Activated CD4-positive, alpha-beta T cell treated with anti-CD3 and anti-CD28 coated beads for 36 hours (primary cell): ENCODE measurements around the gene PARD6G. TPM values are rescaled to one million over a fixed set of nuclear protein-coding genes. Genes with fewer than 3 reads are reported as not detected.

Experiments used
- ATAC-seq: fragments of 200-7000 bp; cut with Tn5 transposase; one replicate; pipeline ENCODE4 v1.10.0; 2021; ENCODE audit warnings: mild to moderate bottlenecking, moderate library complexity
- CTCF ChIA-PET: fragments of 350-600 bp; sonication (Branson Sonifier 250); formaldehyde crosslinking; loops from one replicate; lab custom pipeline; 2021; ENCODE audit warnings: antibody characterized with exemption; lab: Charles Lee
- POLR2A ChIA-PET: fragments of 350-600 bp; sonication (Branson Sonifier 250); formaldehyde crosslinking; loops from one replicate; lab custom pipeline; 2021; ENCODE audit warnings: antibody characterized with exemption, inconsistent platforms; lab: Charles Lee
- DNase-seq: peaks from one replicate; pipeline ENCODE4 v3.0.0-alpha.2; 2020
- H3K27ac Mint-ChIP-seq: one replicate; pipeline ENCODE4 v1.8.0; 2021; ENCODE audit warnings: mixed read lengths
- H3K27me3 Mint-ChIP-seq: one replicate; pipeline ENCODE4 v1.8.0; 2021; ENCODE audit warnings: mixed read lengths
- H3K36me3 Mint-ChIP-seq: one replicate; pipeline ENCODE4 v1.8.0; 2021; ENCODE audit warnings: low read depth, mixed read lengths
- H3K4me1 Mint-ChIP-seq: one replicate; pipeline ENCODE4 v1.8.0; 2021; ENCODE audit warnings: mixed read lengths
- H3K4me3 Mint-ChIP-seq: one replicate; pipeline ENCODE4 v1.8.0; 2021; ENCODE audit warnings: mild to moderate bottlenecking, moderate library complexity, mixed read lengths
- H3K9me3 Mint-ChIP-seq: one replicate; pipeline ENCODE4 v1.8.0; 2021; ENCODE audit warnings: low read depth, mixed read lengths
- intact Hi-C, 2 experiments: fragments of 100-400 bp; cut with DNase I in 1 of 2; cut with micrococcal nuclease in 1 of 2; formaldehyde crosslinking; loops; one replicate each; pipeline versions ENCODE4 v1.14.2 to v1.15.1; 2022 to 2024; cut with DNase I, micrococcal nuclease
- total RNA-seq, 2 experiments: library from RNA; stranded (reverse); gene quantifications; one replicate each; pipeline ENCODE4 v1.2.3, GENCODE V29; 2021

Gene PARD6G
- total RNA-seq, 2 experiments from 2014 or later, result not detected

GRCh38 chr18:80184243-80184772, 63.0 kb downstream of the PARD6G start:
- ATAC-seq, result no peak
- Mint-ChIP-seq H3K27ac (no peak overlapping the region), H3K4me3 (no peak overlapping the region), H3K4me1 (no peaks in the 10 kb centered on the region), H3K9me3 (no peaks in the 10 kb centered on the region), H3K36me3 (no peaks in the 10 kb centered on the region), H3K27me3 (peaks cover 2% of the 10 kb centered on the region)
- intact Hi-C loops, result no loop called here
- CTCF ChIA-PET, result interaction anchor here (1.0 kb wide), 1 partner anchor 129 kb away, joined by 3 read pairs; no protein-coding TSS in a partner anchor
- DNase-seq, result no peak
- POLR2A ChIA-PET, result no interaction called here

DNA sequence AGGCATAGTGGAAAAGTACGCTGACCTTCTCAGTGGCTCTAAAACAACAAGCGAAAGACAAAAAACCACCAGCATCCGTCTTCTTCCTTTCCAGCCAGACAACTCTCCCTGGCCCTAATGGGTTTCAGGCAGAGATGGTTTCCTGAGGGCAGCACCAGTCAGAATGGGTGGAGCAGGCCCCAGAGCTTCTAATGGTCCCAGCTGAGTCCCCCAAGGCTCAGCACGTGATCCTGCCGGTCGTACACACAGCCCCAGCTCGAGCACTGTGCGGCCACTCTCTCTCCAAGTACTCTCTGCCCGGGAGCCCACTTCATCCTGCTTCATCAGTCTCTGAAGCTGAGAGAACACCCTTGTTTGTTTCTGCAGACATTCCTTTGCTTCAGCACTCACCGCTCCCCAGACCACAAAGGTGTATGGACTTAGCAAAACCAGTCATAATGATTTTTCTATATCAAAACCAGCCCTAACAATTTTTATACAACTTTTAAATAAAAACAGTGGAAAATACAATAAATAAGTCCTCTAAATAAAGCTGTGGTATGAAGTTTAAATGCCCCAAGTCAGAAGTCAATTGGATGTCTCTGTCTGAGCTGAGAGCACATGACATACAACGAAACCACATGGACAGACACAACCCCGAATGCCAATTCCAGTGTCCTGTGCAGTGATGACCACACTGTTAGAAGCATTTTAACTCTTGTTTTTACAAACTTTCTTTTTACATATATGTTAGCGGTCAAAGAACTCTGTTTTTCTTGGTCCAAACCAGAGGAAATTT, 63.9 kb downstream of the PARD6G start:
- H3K9me3 Mint-ChIP-seq, result no peaks in the 10 kb centered on the region
- CTCF ChIA-PET, result interaction anchor here (1.0 to 1.5 kb wide), 3 partner anchors 13 to 128 kb away, joined by 3 to 5 read pairs (median 4); no protein-coding TSS in a partner anchor
- intact Hi-C loops, result no loop called here

DNA sequence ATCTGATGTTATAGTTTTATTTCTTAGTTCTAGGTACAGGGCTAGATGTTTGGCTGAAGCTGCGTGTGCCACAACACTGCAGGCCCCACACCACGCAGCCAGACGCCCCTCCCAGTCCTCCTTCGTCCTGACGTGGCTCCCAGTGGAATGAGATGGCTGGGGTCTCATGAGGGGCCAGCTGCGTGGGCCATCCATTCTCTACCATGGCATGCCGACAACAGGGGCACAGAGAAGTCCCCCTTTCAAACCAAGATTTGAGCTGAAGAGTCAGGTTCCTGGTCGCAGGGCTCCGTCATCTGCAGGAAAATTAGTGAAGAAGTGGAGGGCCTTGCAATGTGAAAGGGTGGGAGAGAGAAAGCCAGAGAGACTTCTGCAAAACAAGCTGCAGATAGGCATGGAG, 64.5 kb downstream of the PARD6G start:
- intact Hi-C loops, result no loop called here
- POLR2A ChIA-PET, result no interaction called here
- peaks cover 7% of the 10 kb centered on the region for H3K27me3 Mint-ChIP-seq
- CTCF ChIA-PET, result interaction anchor here (1.3 to 1.5 kb wide), 2 partner anchors 12 to 23 kb away, joined by 4 to 5 read pairs; no protein-coding TSS in a partner anchor
- DNase-seq (no peak), ATAC-seq (no peak)
- H3K36me3 Mint-ChIP-seq, result no peaks in the 10 kb centered on the region
- H3K9me3 Mint-ChIP-seq, result no peaks in the 10 kb centered on the region
- no peaks in the 10 kb centered on the region for H3K4me1 Mint-ChIP-seq
- H3K27ac Mint-ChIP-seq, result no peak overlapping the region
- no peak overlapping the region for H3K4me3 Mint-ChIP-seq

More for the DNA sequence above, 63.9 kb downstream of the PARD6G start:
- Mint-ChIP-seq H3K36me3 (no peaks in the 10 kb centered on the region), H3K27me3 (peaks cover 5% of the 10 kb centered on the region), H3K4me1 (no peaks in the 10 kb centered on the region), H3K27ac (no peak overlapping the region), H3K4me3 (no peak overlapping the region)
- no peak for ATAC-seq
- DNase-seq, result no peak
- POLR2A ChIA-PET, result no interaction called here

- CTCF ChIA-PET, result interaction anchor here (1.3 to 1.5 kb wide), 2 partner anchors 11 to 22 kb away, joined by 4 to 5 read pairs; no protein-coding TSS in a partner anchor
- H3K4me1 Mint-ChIP-seq, result no peaks in the 10 kb centered on the region
- H3K4me3 Mint-ChIP-seq, result no peak overlapping the region
- H3K36me3 Mint-ChIP-seq, result no peaks in the 10 kb centered on the region
- no peak for DNase-seq
- POLR2A ChIA-PET, result no interaction called here
- intact Hi-C loops, result no loop called here
- H3K9me3 Mint-ChIP-seq, result no peaks in the 10 kb centered on the region
- H3K27me3 Mint-ChIP-seq, result peaks cover 16% of the 10 kb centered on the region
- no peak overlapping the region for H3K27ac Mint-ChIP-seq
- ATAC-seq, result no peak
Measured at GRCh38 chr18:80181642-80182461, 65.5 kb downstream of the PARD6G start.

- POLR2A ChIA-PET, result no interaction called here
- peaks cover 24% of the 10 kb centered on the region for H3K27me3 Mint-ChIP-seq
- no peak for ATAC-seq
- no peak overlapping the region for H3K4me3 Mint-ChIP-seq
- no peak overlapping the region for H3K27ac Mint-ChIP-seq
- no peak for DNase-seq
- intact Hi-C loops, result no loop called here
- H3K36me3 Mint-ChIP-seq, result no peaks in the 10 kb centered on the region
- no peaks in the 10 kb centered on the region for H3K4me1 Mint-ChIP-seq
- H3K9me3 Mint-ChIP-seq, result no peaks in the 10 kb centered on the region
- CTCF ChIA-PET, result no interaction called here
Measured at GRCh38 chr18:80180778-80181564, 66.3 kb downstream of the PARD6G start.

DNA sequence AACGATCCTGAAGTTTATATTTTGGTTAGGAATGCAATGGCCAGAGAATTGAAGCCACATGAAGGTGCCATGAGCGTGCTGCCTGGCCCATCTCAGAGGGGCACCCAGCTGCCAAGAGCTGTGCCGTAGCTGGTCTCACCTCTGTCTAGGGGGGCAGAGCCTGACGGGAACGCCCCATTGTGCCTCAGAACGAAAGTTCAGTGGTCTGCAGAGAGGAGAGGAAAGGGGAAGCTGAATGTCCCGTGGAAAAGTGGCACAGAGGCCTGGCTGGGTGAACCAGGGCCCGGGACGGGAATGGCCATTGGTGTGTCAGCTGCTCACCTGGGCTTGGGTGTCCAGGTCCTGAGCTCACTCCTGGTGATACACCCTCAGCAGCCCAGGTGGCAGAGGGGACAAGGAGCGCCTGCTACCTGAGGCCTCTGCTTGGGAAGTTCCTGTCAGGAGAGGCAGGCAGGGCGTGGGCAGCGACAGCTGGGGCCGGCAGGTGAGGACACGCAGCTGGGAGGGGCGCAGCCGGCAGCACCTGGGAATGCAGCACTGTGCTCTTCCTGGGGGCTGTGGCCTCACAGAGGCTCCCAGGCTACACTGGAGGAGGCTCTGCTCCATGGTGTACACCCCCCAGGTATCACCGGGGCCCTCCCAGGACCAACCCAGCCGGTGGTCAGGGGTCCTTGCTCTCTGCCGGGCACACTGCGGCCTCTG, 67.3 kb downstream of the PARD6G start:
- Mint-ChIP-seq H3K4me3 (no peak overlapping the region), H3K27me3 (peaks cover 31% of the 10 kb centered on the region), H3K27ac (no peak overlapping the region), H3K4me1 (peaks cover 6% of the 10 kb centered on the region), H3K9me3 (no peaks in the 10 kb centered on the region), H3K36me3 (no peaks in the 10 kb centered on the region)
- intact Hi-C loops, result no loop called here
- ChIA-PET POLR2A (no interaction called here), CTCF (interaction anchor here (0.5 kb wide), 1 partner anchor 9 kb away, joined by 3 read pairs; no protein-coding TSS in a partner anchor)
- DNase-seq, result no peak
- ATAC-seq, result no peak

DNA sequence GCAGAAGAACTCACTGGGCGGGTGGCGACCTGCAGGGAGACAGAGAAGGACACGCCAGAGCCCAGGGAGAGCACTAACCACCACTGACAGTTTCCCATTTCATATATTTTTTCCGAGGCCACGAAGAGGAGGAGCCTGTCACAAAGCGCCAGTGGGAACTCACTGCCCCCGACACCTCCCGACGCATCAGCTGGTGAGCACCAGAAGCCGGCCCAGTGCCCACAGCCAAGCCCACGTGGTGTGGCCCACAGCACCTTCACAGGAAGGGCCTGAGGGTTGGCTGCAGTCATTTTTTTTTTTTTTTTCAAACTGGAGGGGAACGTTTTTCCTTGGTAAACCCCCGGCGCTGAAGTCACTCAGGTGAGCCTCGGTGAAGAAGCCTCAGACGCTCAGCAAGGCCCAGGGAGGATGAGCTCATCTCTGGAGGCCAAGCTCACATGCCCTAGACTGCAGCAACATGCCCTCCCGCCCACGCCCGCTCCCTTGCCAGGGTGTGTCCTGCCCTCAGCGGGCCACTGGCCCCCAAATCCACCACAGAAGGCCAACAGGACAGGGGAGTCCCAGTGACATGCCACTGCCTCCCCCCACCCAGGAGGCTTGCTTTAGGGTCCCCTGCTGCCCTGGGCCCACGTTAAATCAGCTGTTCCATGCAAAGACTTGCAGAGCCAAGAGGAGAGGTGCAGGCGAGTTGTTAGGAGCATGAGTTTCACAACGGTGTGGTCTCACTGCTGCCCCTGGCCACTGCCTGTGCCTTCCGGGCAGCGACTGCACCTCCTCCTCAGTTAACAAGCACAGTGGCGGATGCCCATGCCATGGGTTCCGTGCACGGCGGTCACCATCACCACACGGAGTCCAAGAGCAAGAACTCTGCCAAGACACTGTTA, 68.1 kb downstream of the PARD6G start:
- POLR2A ChIA-PET, result no interaction called here
- H3K4me3 Mint-ChIP-seq, result no peak overlapping the region
- no peaks in the 10 kb centered on the region for H3K36me3 Mint-ChIP-seq
- intact Hi-C loops, result no loop called here
- ATAC-seq (no peak), DNase-seq (no peak)
- H3K4me1 Mint-ChIP-seq, result peaks cover 6% of the 10 kb centered on the region
- H3K27me3 Mint-ChIP-seq, result peaks cover 34% of the 10 kb centered on the region
- CTCF ChIA-PET, result no interaction called here
- no peaks in the 10 kb centered on the region for H3K9me3 Mint-ChIP-seq
- no peak overlapping the region for H3K27ac Mint-ChIP-seq

DNA sequence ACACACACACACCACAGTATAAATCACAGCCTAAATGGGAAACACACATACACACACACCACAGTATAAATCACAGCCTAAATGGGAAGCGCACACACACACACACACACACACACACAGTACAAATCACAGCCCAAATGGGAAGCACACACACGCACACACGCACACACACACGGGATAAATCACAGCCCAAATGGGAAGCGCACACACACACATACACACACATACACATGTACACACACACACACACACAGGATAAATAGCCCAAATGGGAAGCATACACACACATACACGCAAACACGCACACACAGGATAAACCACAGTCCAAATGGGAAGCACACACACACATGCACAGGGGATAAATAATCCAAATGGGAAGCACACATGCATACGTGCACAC, 70.2 kb downstream of the PARD6G start:
- POLR2A ChIA-PET, result no interaction called here
- Mint-ChIP-seq H3K27ac (no peak overlapping the region), H3K36me3 (no peaks in the 10 kb centered on the region), H3K4me1 (peaks cover 6% of the 10 kb centered on the region), H3K4me3 (no peak overlapping the region), H3K27me3 (peaks cover 40% of the 10 kb centered on the region), H3K9me3 (no peaks in the 10 kb centered on the region)
- intact Hi-C loops, result no loop called here
- no peak for DNase-seq
- ATAC-seq, result no peak
- CTCF ChIA-PET, result interaction anchor here (0.6 kb wide), 1 partner anchor 14 kb away, joined by 3 read pairs; no protein-coding TSS in a partner anchor

DNA sequence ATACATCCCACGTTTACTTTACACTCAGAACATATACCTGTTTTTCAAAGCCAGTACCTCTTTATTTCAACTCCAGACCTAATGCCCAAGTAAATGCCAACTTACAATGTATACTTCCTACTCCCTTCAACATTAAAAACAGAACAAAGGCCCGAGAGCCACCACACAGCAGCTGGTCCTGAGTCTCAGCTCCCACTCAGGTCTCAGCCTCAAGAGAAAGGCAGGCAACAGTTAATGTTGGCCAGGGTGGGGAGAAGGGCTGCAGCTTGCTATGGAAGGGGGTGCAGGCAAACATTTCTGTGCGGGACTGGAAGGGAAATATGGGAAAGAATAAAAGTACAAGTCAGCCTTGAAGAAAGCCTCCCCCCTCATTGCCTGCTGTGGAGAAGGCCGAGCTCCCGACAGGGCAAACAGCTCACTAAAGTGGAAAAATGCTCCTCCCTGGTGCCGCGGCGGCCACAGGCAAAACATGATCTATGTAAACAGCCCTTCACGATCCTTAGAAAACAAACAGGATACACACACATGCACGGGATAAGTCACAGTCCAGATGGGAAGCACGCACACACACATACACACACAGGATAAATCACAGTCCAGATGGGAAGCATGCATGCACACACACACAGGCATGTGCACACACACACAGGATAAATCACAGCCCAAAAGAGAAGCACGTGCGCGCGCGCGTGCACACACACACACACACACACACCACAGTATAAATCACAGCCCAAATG, 70.8 kb downstream of the PARD6G start:
- DNase-seq (no peak), ATAC-seq (no peak)
- Mint-ChIP-seq H3K4me3 (no peak overlapping the region), H3K27ac (no peak overlapping the region), H3K27me3 (peaks cover 45% of the 10 kb centered on the region), H3K36me3 (no peaks in the 10 kb centered on the region), H3K9me3 (no peaks in the 10 kb centered on the region), H3K4me1 (peaks cover 6% of the 10 kb centered on the region)
- ChIA-PET POLR2A (no interaction called here), CTCF (interaction anchor here (0.6 kb wide), 2 partner anchors 13 to 73 kb away, joined by 3 read pairs; no protein-coding TSS in a partner anchor)
- intact Hi-C loops, result no loop called here
